Stomach (tissue), 9 donors: ENCODE data around the gene NPR2. TPM values are rescaled to one million over a fixed set of nuclear protein-coding genes. Genes with fewer than 3 reads are reported as not detected.

Experiments used
- DNase-seq, 2 donors: peaks; one replicate each; pipeline versions ENCODE4 v3.0.0 to v3.0.0-alpha.2; 2013 to 2019
- H3K27ac ChIP-seq, 5 donors: fragments of 200-600 bp in 4 of 5; sonication (generic) in 4 of 5; one replicate each; pipeline ENCODE4 v1.5.1; 2013 to 2019; ENCODE audit warnings: mild to moderate bottlenecking in 1 of 5, moderate library complexity in 1 of 5
- H3K27me3 ChIP-seq, 3 donors: fragments of 200-600 bp; sonication (generic); one replicate each; pipeline ENCODE4 v1.5.1; 2017 to 2019; ENCODE audit warnings: mixed run types in 1 of 3
- H3K36me3 ChIP-seq, 4 donors: fragments of 200-600 bp; sonication (generic); 1 replicate in 3 of 4; 2 replicates in 1 of 4; pipeline ENCODE4 v1.5.1; 2016 to 2019
- H3K4me1 ChIP-seq, 4 donors: fragments of 200-600 bp; sonication (generic); one replicate each; pipeline ENCODE4 v1.5.1; 2016 to 2019
- H3K4me3 ChIP-seq, 4 donors: fragments of 200-600 bp; sonication (generic) in 3 of 4; one replicate each; pipeline ENCODE4 v1.5.1; 2016 to 2019; ENCODE audit warnings: mild to moderate bottlenecking in 1 of 4
- H3K9me3 ChIP-seq, 4 donors: fragments of 200-600 bp; sonication (generic); one replicate each; pipeline ENCODE4 v1.5.1; 2016 to 2019
- CTCF ChIP-seq, 7 experiments: fragments of 450-650 bp in 4 of 7; fragments of 200-600 bp in 3 of 7; sonication (generic) in 3 of 7; IDR thresholded peaks; one replicate each; pipeline ENCODE4 v1.5.1; 2016 to 2019; ENCODE audit warnings: antibody characterized with exemption in 7 of 7, control low read depth in 2 of 7, mild to moderate bottlenecking in 1 of 7
- EP300 ChIP-seq: sonication (generic); formaldehyde crosslinking; IDR thresholded peaks from one replicate; pipeline ENCODE4 v1.6.1; 2017; ENCODE audit warnings: antibody characterized with exemption
- POLR2A ChIP-seq, 4 donors: fragments of 450-650 bp; IDR thresholded peaks; one replicate each; pipeline ENCODE4 v1.6.1; 2016; ENCODE audit warnings: antibody characterized with exemption in 4 of 4, control low read depth in 2 of 4, mild to moderate bottlenecking in 1 of 4, moderate library complexity in 1 of 4
- POLR2AphosphoS5 ChIP-seq, 3 donors: sonication (generic); formaldehyde crosslinking; IDR thresholded peaks; one replicate each; pipeline ENCODE4 v1.6.1; 2016; ENCODE audit warnings: antibody characterized with exemption in 3 of 3
- WGBS, 5 donors: extraction: QIAGEN DNeasy Blood & Tissue Kit in 3 of 5; methylation state at CpG; one replicate each; pipeline versions ENCODE4 v1.1.5 to v1.1.7; 2013 to 2018; 5-methylcytosine and 5-hydroxymethylcytosine counted together
- intact Hi-C: fragments of 100-400 bp; cut with DNase I; formaldehyde crosslinking; loops from one replicate; pipeline ENCODE4 v1.15.1; 2023; ENCODE audit warnings: low total_unique reads
- polyA plus RNA-seq, 3 donors: library from polyadenylated mRNA; stranded (reverse); fragments of 200-250 nt; gene quantifications; one replicate each; pipeline ENCODE4 v1.2.3, GENCODE V29; 2013
- total RNA-seq, 5 donors: library from RNA; depleted of rRNA; stranded (reverse); fragments of >200 nt; gene quantifications; one replicate each; pipeline versions ENCODE4 v1.1.0 to v1.2.3, GENCODE V29; 2014 to 2016
- donor health status: healthy with polysubstance abuse.
- donor health status: Bipolar disorder and iron deficiency.
- donor health status: healthy.

The NPR2 gene
- total and polyA plus RNA-seq, 8 donors, result 3.1 to 75.5 (median 9.7) TPM

DNA sequence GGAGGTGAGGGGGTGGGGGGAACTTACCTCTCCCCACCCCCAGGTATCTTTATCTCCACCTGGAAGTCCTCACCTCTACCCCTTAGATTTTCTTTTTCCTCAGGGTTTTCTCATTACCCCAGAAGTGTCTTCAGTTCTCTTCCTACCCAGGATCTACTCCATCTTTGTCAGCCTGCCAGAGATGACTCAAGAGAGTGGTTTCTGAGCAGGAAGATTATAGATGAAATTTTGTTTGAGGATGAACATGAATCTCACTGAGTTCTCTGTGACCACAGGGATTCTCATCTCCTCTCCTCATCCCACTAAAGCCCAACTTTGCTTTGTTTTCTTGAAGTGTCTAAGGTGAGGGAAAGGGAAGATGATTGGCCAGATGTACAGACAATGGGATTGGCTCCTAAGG lies 28.7 kb downstream of the NPR2 start:
- no peaks in the 10 kb centered on the region for H3K36me3 ChIP-seq
- TF ChIP-seq POLR2AphosphoS5 (IDR thresholded peaks at IDR 0.05) (no peak), EP300 (no peak), POLR2A (IDR thresholded peaks at IDR 0.05) (no peak), CTCF (IDR thresholded peaks at IDR 0.05) (no peak)
- intact Hi-C loops, result no loop called here
- no peak overlapping the region for H3K4me3 ChIP-seq
- H3K27ac ChIP-seq, result no peak overlapping the region
- no peaks in the 10 kb centered on the region for H3K4me1 ChIP-seq
- no peak for DNase-seq
- H3K27me3 ChIP-seq, result no peaks in the 10 kb centered on the region
- no peaks in the 10 kb centered on the region for H3K9me3 ChIP-seq

- TF ChIP-seq POLR2A (IDR thresholded peaks at IDR 0.05), result no peak
Measured at GRCh38 chr9:35822926-35823325, 31.5 kb downstream of the NPR2 start.

DNA sequence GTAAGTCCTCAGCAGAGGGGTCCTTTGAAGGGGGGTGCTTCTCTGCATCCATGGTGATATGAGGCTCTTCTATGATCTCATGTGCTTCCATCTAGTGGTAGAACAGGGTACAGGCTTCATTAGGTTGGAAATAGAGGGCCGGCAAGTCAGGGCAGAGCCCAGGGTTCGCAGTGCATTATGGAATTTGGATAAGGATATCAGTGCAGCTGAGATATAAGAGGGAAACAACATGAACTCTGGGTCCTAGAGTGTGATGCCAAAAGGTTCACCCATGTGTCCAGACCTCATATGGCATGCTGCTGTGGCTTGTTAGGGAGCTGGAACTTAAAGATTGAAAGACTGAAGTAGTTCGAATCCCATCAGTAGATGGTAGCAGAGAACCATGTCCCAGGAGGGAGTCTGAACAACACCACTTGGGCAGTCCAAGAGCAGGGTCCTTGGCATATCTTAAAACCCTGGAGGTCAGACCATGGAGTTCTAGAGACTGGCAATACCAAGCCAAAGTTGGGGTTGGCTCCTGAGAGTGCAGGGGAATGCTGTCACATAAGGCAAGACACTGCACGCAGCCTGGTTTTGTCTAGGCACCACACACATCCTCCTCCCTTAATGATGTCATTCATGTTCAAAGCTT lies 34.8 kb downstream of the NPR2 start:
- Histone ChIP-seq H3K27ac (peak overlapping the region in 1 of 5 donors; percentile 100), H3K27me3 (no peaks in the 10 kb centered on the region), H3K36me3 (no peaks in the 10 kb centered on the region), H3K9me3 (no peaks in the 10 kb centered on the region), H3K4me3 (no peak overlapping the region), H3K4me1 (peaks cover 16 to 33% (median 28%) of the 10 kb centered on the region in 4 donors)
- TF ChIP-seq CTCF (IDR thresholded peaks at IDR 0.05) (peak in 5 of 7 experiments; percentile 74 to 92 (median 81)), POLR2AphosphoS5 (IDR thresholded peaks at IDR 0.05) (peak in 1 of 3 donors; percentile 32), EP300 (no peak), POLR2A (IDR thresholded peaks at IDR 0.05) (no peak)
- intact Hi-C loops, result no loop called here
- peak; percentile 45 to 87 for DNase-seq
- 25 to 34% (median 29%) methylated on average over 4 of the region's 4 CpGs for WGBS, 5 donors

More at GRCh38 chr9:35822926-35823325, 31.5 kb downstream of the NPR2 start:
- H3K27me3 ChIP-seq, result no peaks in the 10 kb centered on the region
- peaks cover 0 to 8% (median 4%) of the 10 kb centered on the region in 4 donors for H3K4me1 ChIP-seq
- H3K9me3 ChIP-seq, result no peaks in the 10 kb centered on the region
- no peaks in the 10 kb centered on the region for H3K36me3 ChIP-seq
- DNase-seq, result no peak
- intact Hi-C loops, result no loop called here
- no peak overlapping the region for H3K4me3 ChIP-seq
- H3K27ac ChIP-seq, result no peak overlapping the region

GRCh38 chr9:35827486-35827885 lies 36.1 kb downstream of the NPR2 start:
- no peaks in the 10 kb centered on the region for H3K27me3 ChIP-seq
- no peak for DNase-seq
- H3K9me3 ChIP-seq, result no peaks in the 10 kb centered on the region
- 79 to 90% (median 84%) methylated on average over 3 of the region's 3 CpGs for WGBS, 5 donors
- H3K36me3 ChIP-seq, result no peaks in the 10 kb centered on the region
- no peak overlapping the region for H3K4me3 ChIP-seq
- intact Hi-C loops, result no loop called here
- peak overlapping the region in 2 of 5 donors; percentile 99 to 100 for H3K27ac ChIP-seq
- H3K4me1 ChIP-seq, result peaks cover 20 to 46% (median 41%) of the 10 kb centered on the region in 4 donors
- TF ChIP-seq CTCF (IDR thresholded peaks at IDR 0.05) (no peak), POLR2A (IDR thresholded peaks at IDR 0.05) (no peak), POLR2AphosphoS5 (IDR thresholded peaks at IDR 0.05) (no peak), EP300 (no peak)

- no peak for TF ChIP-seq CTCF (IDR thresholded peaks at IDR 0.05)
- intact Hi-C loops, result no loop called here
Measured at GRCh38 chr9:35828716-35829083, 37.3 kb downstream of the NPR2 start, which contains the start of gene FAM221B. TSS of gene FAM221B (minus strand) at chr9:35828732. CDS start at chr9:35826161, 2,571 bp downstream.

More at GRCh38 chr9:35828716-35829083, 37.3 kb downstream of the NPR2 start, which contains the start of gene FAM221B:
- H3K27me3 ChIP-seq, result no peaks in the 10 kb centered on the region
- 0 to 2% (median 1%) methylated on average over 20 to 21 of the region's 21 CpGs for WGBS, 5 donors
- no peak for DNase-seq
- H3K4me1 ChIP-seq, result peaks cover 32 to 59% (median 53%) of the 10 kb centered on the region in 4 donors
- H3K36me3 ChIP-seq, result no peaks in the 10 kb centered on the region
- H3K4me3 ChIP-seq, result peak within 1 kb of the TSS; percentile 61 to 90 (median 78)
- peak within 1 kb of the TSS; percentile 95 to 100 (median 98) for H3K27ac ChIP-seq
- H3K9me3 ChIP-seq, result no peaks in the 10 kb centered on the region
